NCI-H1105 (cell line): Measurements from ENCODE around the gene OR6T1.

Experiments
- DNase-seq: peaks from one replicate; lab custom pipeline; 2025; lab: John Stamatoyannopoulos, UW

Gene OR6T1, protein sequence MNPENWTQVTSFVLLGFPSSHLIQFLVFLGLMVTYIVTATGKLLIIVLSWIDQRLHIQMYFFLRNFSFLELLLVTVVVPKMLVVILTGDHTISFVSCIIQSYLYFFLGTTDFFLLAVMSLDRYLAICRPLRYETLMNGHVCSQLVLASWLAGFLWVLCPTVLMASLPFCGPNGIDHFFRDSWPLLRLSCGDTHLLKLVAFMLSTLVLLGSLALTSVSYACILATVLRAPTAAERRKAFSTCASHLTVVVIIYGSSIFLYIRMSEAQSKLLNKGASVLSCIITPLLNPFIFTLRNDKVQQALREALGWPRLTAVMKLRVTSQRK

DNA sequence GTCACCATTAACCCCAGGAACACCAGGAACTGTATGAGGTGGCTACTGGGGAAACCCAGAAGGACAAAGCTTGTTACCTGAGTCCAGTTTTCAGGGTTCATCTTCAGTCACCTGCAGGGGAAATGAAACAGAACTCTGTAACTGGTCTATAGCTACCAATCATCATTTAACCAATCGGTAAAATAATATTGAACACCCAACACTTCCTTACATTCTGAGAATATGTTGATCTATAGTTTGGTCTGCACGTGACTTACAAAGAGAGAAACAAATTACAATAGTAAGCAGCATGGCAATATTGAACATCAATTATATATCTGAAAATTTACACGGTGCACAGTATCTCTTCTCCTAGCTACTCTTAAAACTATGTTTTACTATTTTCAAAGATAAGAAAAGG is at the start of gene OR6T1:
Gene OR6T1 (minus strand): TSS at position 101 of the 400 bp plus-strand sequence. CDS start 0 bp downstream, at position 101.
- DNase-seq, result no peak

DNA sequence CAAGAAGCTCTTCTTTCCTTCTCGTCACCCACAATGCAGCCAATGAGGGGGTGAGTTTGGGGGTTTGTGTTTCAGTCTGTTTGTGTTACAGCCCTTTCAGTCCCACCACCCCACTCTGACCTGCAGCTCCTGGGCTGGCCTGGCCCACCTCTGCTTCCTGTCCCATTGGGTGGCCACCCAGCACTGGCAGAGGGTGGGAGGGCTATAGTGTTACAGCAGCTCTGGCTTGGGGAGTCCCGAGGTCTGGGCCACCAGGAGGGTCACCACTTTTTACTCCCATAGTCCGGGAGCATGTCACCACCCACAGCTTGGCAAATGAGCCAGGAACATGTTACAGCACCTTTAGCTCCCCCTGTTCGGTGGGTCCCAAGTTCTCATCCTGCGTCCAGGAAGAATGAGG is 35.7 kb upstream of the OR6T1 start:
- no peak for DNase-seq

DNA sequence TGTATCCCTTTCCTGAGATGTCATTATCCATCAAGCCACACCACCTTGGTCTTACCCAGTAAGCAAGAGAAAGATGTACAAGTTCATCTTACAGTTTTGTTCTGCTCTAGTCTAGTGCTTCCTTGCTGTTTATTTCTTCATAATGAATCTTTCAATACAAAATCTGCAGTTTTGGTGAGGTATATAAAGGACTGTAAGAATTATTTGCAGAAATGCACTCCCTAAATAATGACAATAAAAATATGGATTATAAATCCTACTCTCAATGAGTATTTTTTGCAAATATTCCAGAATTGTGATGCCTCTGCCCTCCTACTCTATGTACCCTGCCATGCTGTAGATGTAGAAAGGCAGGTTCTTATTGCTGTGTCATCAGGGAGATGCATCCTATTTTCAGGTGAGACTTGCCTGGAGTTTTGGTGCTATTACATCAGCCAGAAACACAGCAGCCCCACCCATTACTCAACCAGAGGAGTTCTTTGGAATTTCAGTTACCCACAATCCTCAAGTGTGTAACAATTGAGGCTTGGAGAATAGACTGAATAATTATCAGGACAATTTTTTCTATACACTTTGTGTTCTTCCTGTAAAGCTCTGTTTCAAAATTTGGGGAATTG is 34.2 kb upstream of the OR6T1 start, which contains the start of gene OR10S1:
Gene OR10S1 (minus strand): TSS at position 51 of the 617 bp plus-strand sequence. CDS start 117 bp downstream, outside the sequence.
- DNase-seq, result no peak

GRCh38 chr11:123976770-123977560 is 33.3 kb upstream of the OR6T1 start:
- DNase-seq, result no peak

DNA sequence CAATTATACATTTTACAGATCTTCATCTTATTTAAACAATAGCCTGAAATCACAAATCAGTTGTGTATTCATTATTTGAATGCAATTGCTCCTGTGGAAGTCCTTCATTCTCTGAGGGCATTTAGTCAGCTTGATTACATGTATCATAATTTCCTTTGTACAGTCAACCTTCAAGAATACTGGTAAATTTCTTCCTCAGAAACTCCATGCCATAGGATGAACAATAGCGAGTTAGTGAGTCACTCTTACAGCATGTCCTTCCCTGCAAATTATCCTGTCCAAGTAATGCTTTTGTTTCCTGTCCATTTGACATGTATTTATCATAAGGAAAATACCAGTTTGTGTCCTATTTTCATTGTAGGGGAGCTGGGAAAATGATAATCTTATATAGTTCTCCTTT is 30.2 kb upstream of the OR6T1 start:
- no peak for DNase-seq

DNA sequence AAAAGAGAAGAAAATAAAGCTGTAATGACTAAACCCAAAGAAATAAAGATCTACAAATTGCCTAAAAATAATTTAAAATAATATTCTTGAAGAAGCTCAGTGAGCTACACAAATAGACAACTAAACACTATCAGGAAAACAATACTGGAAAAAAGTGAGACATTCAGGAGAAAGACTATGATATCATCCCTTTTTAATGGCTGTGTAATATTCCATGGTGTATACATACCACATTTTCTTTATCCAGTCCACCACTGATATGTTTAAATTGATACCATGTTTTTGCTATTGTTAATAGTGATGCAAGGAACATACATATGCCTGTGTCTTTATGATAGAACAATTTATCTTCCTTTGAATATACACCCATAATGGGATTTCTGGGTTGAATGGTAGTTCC is 13.1 kb upstream of the OR6T1 start:
- no peak for DNase-seq

DNA sequence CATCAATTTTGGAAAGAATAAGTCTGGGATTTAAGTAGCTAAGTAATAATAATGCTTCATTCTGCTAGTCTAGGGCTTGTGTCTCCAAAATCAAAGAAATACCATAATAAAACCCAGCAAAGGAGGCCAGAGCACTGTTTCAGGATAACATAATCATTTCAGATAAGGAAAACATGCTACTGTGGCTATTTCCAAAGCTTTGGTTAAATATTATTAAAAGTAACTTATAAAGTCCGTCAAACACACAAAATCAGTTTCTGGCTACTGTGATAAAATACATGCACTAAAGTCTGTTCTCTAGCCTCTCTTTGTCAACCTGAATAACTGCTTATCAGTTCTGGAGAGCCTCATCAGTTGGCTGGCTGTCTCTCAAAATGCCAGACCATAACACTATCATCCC is 1.5 kb upstream of the OR6T1 start:
- no peak for DNase-seq

- DNase-seq, result no peak
Observed at GRCh38 chr11:123942413-123942812, 1.2 kb downstream of the OR6T1 start.

DNA sequence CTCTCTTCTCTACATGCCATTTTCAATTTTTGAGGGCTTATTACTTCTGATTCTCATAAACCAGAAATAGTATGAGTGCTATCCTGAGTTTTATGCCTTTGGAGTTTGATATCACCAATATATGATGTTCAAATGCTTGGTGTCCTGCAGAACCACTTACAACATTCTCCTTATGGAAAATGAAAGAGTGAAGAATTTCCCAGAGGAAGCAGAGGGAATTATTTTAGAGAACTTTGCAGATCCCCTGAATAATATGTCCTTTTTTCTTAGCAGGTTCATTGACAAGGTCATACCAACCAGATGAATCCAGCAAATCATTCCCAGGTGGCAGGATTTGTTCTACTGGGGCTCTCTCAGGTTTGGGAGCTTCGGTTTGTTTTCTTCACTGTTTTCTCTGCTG is 4.3 kb downstream of the OR6T1 start, which contains the start of gene OR4D5:
Gene OR4D5 (plus strand): TSS at position 301 of the 400 bp plus-strand sequence. CDS start 0 bp downstream, at position 301.
- no peak for DNase-seq

DNA sequence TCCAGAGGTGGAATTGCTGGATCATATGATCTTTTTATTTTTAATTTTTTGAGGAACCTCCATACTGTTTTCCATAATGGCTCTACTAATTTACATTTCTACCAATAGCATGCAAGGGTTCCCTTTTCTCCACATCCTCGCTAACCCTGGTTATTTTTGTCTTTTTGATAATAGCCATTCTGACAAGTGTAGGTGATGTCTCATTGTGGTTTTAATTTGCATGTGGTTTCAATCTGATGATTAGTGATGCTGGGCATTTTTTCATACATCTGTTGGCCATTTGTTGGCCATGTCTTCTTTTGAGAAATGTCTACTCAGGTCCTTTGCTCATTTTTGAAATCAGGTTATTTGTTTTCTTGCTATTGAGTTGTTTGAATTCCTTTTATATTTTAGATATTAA is 19.6 kb downstream of the OR6T1 start:
- DNase-seq, result no peak

DNA sequence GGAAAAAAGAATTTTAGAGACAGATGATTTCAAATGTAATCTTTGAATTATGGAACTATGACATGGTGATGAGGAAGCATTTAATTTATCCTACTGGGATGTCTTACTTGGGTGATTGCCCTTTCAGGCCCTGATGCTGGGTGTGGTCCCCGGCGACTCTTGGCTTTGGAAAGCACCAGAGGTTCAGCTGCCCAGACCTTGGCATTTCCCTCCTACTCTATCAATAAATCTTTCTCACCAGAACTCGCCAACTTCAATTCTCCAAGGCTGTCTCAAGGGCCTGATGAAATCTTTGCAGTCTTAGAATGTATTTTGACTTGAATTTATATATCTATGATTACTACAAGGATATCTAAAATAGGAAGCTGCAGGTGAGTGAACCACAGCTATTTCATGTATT is 22.7 kb downstream of the OR6T1 start:
- no peak for DNase-seq

DNA sequence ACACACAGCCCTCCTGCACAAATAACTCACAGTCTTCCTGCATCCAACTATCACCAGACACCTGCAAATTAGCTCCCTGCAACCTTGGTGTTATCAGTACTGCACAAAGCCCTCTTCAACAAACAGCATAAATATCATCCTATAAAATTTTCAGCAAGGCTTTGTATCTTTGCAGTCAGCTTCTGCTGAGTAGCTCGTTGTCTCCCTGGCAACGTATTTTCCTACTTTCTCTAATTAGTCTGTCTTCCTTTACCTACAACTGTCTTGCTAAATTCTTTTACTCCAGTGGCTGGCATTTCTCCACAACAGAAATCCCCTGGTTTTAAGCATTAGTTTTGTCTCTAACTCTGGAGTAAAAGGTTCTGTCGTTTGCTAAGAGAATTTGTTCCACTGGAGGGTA is 37.8 kb downstream of the OR6T1 start:
- no peak for DNase-seq

DNA sequence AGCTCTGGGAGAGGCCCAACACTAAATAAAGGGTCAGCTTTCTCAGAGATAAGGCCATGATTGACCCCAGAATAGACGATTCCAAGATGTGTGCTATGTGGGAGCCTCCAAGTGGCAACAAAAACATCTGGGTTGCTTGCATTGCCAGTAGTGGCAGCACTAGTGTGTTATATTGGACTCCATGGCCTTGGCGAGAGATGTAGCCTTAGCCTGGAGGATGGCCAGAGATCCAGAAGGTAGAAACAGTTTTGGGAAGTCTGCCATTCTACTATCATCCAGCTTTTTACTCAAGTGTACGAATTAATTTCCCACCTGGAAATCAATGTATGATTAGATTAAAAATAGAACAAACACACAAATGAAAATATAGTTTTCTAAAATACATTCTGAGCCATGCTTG is 38.7 kb downstream of the OR6T1 start:
- no peak for DNase-seq

- DNase-seq, result no peak
Observed at GRCh38 chr11:123903932-123904331, 39.7 kb downstream of the OR6T1 start.

- no peak for DNase-seq
Observed at GRCh38 chr11:123901867-123902266, 41.8 kb downstream of the OR6T1 start, which contains the start of gene OR8D4. Gene OR8D4 (plus strand): TSS chr11:123902167. CDS start chr11:123906432, 4,265 bp downstream.

DNA sequence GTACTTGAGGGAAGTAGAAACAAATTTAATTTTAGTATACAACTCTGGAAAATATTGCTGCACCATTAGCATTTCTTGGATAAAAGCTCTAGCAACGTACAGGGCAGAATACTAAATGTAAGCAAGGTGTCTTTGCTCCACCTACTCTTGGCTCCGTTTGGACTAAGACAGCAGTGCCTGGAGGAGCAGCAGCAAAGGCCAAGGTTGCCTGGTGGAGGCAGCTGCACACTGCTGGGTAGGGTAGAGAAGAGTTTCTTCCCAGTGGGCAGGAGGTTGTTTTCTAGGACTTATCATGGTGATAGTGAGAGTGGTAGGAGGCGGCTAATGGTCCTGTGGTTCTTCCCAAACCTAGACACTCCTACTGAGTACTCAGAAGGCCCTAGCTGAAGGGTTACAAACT is 43.8 kb downstream of the OR6T1 start:
- no peak for DNase-seq
